Fibroblast of the conjunctiva (primary cell): ENCODE measurements around the gene ZNF195.
A peak's percentile ranks its signal among the peaks of the same experiment; 100 is the strongest.
"Not testable (repeated sequence)": the region's sequence is repeated elsewhere in the genome, so short reads cannot be mapped to it uniquely, and the experiment has no call there.

Source experiments
- DNase-seq: peaks from one replicate; pipeline ENCODE4 v3.0.0-alpha.2; 2010; ENCODE audit warnings: low read depth

ZNF195 gene

GRCh38 chr11:3402181-3402860 lies 23.4 kb upstream of the ZNF195 start:
- not testable (repeated sequence) for DNase-seq

GRCh38 chr11:3401052-3401451 lies 22.1 kb upstream of the ZNF195 start:
- DNase-seq, result not testable (repeated sequence)

DNA sequence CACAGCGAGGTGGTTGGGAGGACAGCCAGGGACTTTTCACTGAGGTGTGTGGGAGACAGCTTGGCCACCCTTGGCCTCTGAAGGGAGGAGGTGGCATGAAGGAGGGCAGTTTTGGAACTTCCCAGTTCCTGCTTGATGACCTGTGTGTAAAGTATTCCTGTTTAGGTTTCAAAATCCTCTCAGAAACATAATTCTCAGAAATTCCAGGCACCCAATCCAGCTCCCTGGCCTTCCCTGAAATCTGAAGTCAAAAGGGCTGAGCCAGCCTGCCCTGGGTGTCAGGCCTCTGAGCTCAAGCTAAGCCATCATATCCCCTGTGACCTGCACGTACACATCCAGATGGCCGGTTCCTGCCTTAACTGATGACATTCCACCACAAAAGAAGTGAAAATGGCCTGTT lies 19.6 kb upstream of the ZNF195 start:
- DNase-seq, result not testable (repeated sequence)

- DNase-seq, result not testable (repeated sequence)
Observed at GRCh38 chr11:3398106-3398505, 19.2 kb upstream of the ZNF195 start.

DNA sequence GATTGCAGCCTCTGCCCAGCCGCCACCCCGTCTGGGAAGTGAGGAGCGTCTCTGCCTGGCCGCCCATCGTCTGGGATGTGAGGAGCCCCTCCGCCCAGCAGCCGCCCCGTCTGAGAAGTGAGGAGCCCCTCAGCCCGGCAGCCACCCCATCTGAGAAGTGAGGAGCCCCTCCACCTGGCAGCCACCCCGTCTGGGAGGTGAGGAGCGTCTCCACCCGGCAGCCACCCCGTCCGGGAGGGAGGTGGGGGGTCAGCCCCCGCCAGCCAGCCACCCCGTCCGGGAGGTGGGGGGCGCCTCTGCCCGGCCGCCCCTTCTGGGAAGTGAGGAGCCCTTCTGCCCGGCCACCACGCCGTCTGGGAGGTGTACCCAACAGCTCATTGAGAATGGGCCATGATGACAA lies 18.3 kb upstream of the ZNF195 start:
- not testable (repeated sequence) for DNase-seq

DNA sequence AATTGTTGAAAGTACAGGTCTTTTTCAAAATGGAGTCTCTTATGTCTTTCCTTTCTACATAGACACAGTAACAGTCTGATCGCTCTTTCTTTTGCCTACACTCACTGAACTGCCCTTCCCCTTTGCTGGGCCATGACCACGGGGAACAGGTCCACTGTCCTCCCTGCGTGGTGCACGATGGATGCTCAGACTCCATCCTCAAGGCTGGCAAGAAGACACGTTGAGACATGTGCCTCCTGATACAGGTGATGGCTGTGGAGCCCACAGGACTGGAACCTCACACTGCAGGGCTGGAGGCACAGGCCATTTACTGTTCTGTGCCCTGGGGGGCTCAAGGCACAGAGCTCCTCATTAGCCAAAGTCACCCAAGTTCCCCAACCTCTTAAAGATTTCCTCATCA lies 16.5 kb upstream of the ZNF195 start:
- not testable (repeated sequence) for DNase-seq

GRCh38 chr11:3394956-3395355 lies 16.0 kb upstream of the ZNF195 start:
- DNase-seq, result not testable (repeated sequence)

- DNase-seq, result not testable (repeated sequence)
Observed at GRCh38 chr11:3393450-3393849, 14.5 kb upstream of the ZNF195 start.

GRCh38 chr11:3382613-3383285 lies 3.8 kb upstream of the ZNF195 start:
- DNase-seq, result no peak

DNA sequence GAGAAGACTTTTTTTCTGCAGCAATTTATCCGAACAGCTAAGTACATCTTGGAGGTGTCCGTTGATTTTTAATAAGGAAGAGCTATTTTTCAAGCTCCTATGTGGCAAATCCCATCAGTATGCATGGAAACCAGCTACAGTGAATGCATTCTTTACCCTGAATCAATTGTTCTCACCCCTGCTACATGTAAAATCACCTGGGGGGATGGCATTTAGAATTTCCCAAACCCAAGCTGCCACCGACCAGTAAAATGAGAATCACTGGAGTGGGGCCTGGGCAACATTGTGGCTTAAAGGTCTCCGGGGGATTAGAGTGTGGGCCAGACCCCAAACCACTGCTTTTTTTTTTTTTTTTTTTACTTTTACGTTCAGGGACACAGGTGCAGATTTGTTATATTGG lies 2.8 kb upstream of the ZNF195 start:
- no peak for DNase-seq

GRCh38 chr11:3380706-3381545 lies 2.0 kb upstream of the ZNF195 start:
- no peak for DNase-seq

- peak; percentile 30 for DNase-seq
Observed at GRCh38 chr11:3375552-3375951, 3.4 kb downstream of the ZNF195 start.

GRCh38 chr11:3370311-3370870 lies 8.6 kb downstream of the ZNF195 start:
- DNase-seq, result no peak

DNA sequence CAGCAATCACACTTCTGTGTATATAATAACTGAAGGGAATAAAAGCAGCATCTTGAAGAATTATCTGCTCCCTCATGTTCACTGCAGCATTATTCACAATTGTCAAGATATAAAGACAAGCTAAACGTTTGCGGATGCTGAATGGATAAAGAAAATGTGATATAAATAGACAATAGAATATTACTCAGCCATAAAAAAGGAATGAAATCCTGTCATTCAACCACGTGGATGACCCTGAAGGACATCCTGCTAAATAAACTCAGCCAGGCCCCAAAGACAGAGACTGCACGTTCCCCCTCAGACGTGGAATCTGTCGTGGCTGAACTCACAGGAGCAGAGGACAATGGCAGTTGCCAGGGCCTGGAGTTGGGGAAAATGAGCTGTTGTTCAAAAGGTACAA lies 9.6 kb downstream of the ZNF195 start:
- no peak for DNase-seq

GRCh38 chr11:3368199-3368598 lies 10.7 kb downstream of the ZNF195 start:
- DNase-seq, result no peak

DNA sequence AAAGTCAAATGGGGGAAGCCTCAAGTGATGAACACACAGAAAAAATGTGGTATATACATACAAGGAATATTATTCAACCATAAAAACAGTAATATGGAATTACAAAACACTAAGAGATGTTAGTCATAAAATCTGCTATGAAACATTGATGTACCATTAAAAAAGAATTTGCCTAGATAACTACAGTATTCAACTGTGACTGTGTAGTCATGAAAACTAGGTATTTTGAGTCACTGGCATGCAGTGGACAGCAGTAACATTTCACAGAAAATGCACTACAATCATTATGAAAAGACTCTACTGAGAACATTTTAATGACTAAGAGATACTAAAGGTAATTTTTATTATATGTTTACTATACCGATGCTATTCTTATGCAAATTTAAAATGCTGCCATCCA lies 11.7 kb downstream of the ZNF195 start:
- DNase-seq, result no peak

DNA sequence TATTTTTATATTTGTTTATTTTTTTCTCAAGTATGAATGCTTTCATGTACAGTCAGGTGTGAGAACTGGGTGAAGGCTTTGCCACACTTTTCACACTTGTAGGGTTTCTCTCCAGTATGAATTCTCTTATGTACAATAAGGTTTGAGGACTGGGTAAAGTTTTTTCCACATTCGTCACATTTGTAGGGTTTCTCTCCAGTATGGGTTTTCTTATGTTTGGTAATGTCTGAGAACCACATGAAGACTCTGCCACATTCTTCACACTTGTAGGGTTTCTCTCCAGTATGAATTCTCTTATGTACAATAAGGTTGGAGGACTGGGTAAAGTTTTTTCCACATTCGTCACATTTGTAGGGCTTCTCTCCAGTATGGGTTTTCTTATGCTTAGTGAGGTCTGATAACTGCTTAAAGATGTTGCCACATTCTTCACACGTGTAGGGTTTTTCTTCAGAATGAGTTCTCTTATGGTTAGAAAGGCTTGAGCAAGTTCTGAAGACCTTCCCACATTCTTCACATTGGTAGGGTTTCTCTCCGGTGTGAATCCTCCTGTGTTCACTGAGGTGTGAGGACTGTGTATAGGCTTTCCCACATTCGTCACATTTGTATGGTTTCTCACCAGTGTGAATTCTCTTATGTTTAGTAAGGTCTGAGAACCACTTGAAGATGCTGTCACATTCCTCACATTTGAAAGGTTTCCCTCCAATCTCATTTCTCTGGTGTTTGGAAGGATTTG lies 19.7 kb downstream of the ZNF195 start:
- no peak for DNase-seq

- no peak for DNase-seq
Observed at GRCh38 chr11:3357994-3358676, 20.8 kb downstream of the ZNF195 start.

DNA sequence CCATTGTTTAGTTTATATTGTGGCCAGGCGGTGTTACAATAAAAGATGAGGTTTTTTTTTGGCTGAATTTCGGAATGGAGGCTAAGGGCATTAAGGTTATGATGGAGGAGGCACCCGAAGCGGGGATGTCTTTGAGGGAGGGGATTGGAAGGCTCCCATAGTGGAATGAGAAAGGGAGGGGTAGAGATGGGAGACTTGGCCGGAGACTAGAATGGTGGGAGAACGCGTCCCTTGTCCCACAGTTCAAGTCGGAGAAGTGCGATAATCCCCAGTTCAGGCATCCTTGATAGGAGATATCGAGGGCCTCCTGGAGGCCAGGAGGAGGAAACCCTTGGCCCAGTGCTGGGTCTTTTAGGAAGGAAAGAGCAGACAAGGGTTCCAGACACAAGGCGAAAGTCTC lies 21.6 kb downstream of the ZNF195 start:
- DNase-seq, result no peak

DNA sequence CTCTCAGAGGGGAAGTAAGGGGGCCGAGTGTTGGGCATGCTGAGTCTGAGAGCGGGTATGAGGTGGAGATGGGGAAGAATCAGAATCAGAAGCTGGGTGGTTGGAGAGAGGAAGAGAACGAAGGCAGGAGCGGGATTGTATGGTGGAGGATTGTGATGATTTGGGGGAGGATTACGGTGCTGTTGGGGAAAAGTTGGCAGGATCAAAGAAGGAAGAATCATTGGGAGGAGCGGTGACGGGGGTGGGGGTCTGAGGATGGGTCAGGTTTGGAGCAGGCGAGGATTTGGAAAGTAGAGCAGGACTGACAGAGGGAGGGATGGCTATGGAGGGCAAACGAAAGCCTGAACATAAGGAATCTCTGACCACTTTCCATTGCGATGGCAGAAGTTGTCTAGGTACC lies 22.1 kb downstream of the ZNF195 start:
- no peak for DNase-seq

DNA sequence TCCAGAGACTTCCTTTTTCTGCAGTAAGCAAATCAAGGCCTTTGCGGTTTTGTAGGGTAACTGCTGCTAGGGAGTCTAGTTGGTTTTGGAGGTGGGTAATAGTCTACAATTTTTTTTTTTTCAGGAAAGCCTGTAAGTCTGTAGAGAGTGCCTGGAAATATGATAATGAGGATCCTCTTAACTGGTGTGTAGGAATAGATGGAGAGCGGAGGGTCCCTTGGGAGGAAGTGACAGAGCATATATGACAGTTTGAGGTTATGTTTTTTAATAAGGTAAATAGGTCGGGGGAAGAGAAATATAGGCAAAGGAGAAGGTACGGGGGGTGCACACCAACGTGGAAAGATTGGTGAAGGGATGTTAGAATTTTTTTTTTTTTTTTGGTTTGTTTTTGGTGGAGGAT lies 25.9 kb downstream of the ZNF195 start:
- DNase-seq, result no peak
